Epithelial cell of prostate (primary cell): ENCODE results near the gene OR2C1.
A peak's percentile ranks its signal among the peaks of the same experiment; 100 is the strongest.

Experiments
- DNase-seq: peaks from one replicate; pipeline ENCODE4 v3.0.0-alpha.2; 2011; ENCODE audit warnings: low read depth, low spot score
- H3K27ac ChIP-seq: fragments of 450-650 bp; 2 replicates; pipeline ENCODE4 v1.5.1; 2017; ENCODE audit warnings: mild to moderate bottlenecking

OR2C1 gene

DNA sequence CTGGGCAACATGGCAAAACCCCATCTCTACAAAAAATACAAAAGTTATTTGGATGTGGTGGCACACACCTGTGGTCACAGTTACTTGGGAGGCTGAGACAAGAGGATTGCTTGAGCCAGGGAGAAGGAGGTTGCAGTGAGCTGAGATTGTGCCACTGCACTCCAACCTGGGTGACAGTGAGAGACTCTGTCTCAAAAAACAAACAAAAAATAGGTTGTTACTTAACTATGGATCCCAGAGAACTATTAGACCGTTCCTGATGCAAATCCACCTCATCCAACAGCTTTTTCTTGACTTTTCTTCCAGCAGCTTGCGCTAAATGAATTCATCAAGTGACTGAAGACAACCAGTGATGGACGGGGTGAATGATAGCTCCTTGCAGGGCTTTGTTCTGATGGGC, at the start of gene OR2C1:
Gene OR2C1, plus strand, starts transcription at position 301 of the 400 bp plus-strand sequence. Its CDS starts 52 bp downstream, at position 353.
- no peak within 1 kb of the TSS for H3K27ac ChIP-seq
- no peak for DNase-seq

GRCh38 chr16:3306078-3306477, 49.6 kb upstream of the OR2C1 start:
- no peak for DNase-seq
- peak overlapping the region; percentile 92 for H3K27ac ChIP-seq

DNA sequence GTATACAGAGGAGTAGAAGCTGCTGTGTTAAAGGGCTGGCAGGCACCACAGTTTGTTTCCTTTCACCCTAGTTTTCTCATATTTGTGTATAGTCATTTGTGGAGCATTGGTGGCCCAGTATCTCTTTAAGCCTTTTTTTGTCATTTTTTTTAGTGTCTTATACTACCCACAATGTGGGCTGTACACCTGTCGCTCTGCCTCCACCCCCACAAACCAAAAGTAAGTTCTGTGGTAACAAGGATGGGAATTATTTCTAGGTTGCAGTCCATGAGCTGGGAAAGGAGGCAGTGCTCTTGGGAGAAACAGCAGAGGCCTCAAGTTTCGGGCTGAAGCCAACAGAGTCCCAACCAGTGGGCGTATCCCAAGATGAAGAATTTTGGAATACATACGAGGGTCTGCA, 44.2 kb upstream of the OR2C1 start:
- DNase-seq: no peak

DNA sequence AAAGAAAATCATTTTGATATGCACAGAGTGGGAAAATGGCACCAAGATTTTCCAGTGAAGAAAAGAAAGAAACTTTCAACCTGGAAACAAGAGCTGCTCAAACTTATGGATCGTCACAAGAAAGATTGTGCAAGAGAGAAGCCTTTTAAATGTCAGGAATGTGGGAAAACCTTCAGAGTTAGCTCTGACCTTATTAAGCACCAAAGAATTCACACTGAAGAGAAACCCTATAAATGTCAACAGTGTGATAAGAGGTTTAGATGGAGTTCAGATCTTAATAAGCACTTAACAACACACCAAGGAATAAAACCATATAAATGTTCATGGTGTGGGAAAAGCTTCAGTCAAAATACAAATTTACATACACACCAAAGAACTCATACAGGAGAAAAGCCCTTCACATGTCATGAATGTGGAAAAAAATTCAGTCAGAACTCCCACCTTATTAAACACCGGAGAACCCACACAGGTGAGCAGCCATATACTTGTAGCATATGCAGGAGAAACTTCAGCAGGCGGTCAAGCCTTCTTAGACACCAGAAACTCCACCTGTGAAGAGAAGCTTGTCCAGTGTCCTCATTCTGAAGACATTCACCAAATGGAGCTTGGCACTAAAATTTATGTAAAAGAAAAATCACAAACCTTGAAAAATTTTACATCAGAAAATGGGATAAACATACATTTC, 38.2 kb upstream of the OR2C1 start:
- DNase-seq: no peak

More for the DNA sequence above, 44.2 kb upstream of the OR2C1 start:
- no peak overlapping the region for H3K27ac ChIP-seq

DNA sequence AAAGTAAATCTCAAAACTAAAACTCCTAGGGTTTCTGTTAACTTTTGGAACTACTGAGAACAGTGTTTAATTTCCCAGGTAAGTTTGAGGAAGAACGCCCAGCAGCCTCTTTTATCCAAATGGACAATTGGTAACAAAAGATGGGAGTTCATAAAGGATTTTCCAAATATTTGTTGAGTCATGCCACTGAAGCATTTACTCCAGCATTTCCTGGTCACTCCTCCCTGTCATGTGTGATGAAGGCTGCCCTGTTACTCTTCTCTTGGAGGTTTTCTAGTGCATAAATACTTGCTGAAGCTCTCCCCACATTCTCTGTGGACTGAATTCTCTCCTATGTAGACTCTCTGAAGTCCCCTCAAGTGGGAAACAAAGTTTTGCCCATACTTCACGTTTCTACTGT, 33.9 kb upstream of the OR2C1 start:
- H3K27ac ChIP-seq: no peak overlapping the region

More for the DNA sequence above, 38.2 kb upstream of the OR2C1 start:
- no peak overlapping the region for H3K27ac ChIP-seq

DNA sequence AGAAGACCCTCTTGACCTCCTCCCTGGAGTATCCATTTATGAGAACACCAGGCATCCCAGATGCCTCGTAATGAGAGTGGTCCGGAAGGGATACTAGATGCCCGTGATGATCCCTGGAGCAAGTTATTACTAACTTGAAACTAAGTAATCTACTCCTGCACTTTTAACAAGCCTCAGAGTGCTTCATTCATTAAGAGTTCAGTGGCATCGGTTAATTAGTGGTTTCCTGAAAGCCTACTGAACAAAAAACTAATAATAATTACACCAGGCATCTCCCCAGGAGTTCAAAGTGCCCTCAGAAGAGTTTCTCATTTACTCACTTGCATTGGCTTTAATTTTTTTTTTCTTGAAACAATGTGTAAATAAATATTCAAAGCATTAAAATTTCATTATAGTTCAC, 28.2 kb upstream of the OR2C1 start:
- no peak overlapping the region for H3K27ac ChIP-seq
- no peak for DNase-seq

More for the DNA sequence above, 33.9 kb upstream of the OR2C1 start:
- no peak for DNase-seq

- no peak overlapping the region for H3K27ac ChIP-seq
- no peak for DNase-seq
Observed at GRCh38 chr16:3328104-3328503, 27.6 kb upstream of the OR2C1 start.

DNA sequence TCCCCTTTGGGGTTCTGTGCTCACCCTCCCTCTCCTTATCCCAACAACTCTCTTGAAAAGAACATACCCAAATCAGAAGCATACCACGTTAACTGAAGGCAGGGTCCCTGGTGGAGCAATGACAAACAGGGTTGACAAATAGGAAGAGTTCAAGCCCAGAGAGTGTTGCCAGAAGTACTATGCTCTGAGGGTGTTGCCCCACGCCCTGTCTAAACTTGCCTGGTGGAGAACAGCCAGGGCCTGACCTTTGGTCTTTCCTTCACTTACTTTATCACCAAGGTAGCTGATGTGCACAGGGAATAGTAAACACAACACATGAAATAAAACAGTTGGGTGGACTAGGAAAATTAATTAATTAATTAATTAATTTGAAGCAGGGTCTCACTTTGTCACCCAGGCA, 27.0 kb upstream of the OR2C1 start:
- DNase-seq: no peak

GRCh38 chr16:3346041-3346440, 9.6 kb upstream of the OR2C1 start:
- H3K27ac ChIP-seq: no peak overlapping the region
- no peak for DNase-seq

More for the DNA sequence above, 27.0 kb upstream of the OR2C1 start:
- H3K27ac ChIP-seq: no peak overlapping the region

GRCh38 chr16:3347586-3347985, 8.1 kb upstream of the OR2C1 start:
- DNase-seq: no peak
- H3K27ac ChIP-seq: no peak overlapping the region

DNA sequence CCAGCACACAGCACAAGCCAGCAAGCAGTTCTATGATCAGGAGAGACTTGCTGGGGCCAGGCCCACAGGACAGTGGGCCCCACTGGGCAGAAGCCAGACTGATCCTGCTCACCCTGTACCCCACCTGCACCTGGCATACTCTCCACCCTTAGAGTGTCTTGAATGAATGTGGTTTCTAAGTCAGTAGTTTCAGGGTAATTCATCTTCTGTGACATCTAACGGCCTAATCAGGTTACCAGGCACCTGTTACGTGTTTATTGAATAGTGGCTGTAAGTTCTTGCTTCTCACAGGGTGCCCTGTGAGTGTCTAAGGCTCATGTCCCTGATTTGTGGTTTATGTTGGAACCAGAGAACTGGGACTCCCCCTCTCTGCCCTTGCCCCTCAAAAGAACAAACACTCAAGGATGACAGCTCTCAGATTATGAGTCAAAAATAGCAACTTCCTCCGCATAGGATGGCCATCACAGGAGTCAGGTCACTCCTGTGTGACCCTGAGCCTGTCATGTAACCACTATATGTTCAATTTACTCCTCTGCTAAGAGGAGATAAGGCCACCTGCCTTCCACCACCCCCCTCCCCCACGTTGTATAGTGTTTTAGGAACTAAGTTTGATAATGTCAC, 7.0 kb upstream of the OR2C1 start:
- DNase-seq: no peak
- H3K27ac ChIP-seq: no peak overlapping the region

DNA sequence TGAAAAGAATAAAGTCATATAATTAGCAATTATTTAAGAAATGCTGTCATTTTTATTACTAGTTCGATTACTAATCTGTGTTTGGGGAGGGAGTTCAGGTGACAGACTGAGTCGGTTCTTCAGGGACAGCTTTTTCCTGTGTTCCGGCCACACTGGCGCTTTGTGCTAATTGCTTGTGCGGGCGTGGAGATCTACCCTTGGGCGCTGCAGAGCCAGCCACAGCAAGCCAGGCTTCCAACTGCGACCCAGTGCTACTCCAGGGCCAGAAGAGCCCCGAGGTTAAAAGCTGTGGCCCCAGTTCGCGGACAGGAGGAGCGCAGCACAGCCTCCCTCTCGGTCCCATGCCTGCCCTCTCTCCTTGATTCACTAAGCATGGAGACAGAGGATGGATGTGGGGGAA, 6.5 kb upstream of the OR2C1 start:
- no peak overlapping the region for H3K27ac ChIP-seq
- no peak for DNase-seq

DNA sequence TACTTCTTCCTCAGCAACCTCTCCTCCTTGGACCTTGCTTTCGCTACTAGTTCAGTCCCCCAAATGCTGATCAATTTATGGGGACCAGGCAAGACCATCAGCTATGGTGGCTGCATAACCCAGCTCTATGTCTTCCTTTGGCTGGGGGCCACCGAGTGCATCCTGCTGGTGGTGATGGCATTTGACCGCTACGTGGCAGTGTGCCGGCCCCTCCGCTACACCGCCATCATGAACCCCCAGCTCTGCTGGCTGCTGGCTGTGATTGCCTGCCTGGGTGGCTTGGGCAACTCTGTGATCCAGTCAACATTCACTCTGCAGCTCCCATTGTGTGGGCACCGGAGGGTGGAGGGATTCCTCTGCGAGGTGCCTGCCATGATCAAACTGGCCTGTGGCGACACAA, 429 bp downstream of the OR2C1 start:
- no peak overlapping the region for H3K27ac ChIP-seq
- DNase-seq: no peak

DNA sequence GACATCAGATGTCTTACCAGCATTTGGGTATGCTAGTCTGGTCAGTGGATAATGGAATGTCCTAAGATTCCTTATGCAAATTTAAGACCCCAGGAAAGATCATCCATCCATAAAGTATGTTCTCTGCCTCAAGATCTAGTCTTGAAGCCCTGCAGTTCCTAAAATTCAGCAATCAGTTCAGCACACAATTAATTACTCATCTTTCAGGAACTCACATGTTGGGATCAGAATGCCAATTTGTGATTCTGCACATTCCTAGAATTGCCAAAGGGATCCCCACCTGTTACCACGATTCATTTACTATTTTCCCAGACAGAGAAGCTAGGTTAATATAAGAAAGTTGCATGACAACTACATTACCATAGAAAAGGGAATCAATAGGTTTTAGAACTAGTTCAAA, 3.2 kb downstream of the OR2C1 start:
- H3K27ac ChIP-seq: no peak overlapping the region

DNA sequence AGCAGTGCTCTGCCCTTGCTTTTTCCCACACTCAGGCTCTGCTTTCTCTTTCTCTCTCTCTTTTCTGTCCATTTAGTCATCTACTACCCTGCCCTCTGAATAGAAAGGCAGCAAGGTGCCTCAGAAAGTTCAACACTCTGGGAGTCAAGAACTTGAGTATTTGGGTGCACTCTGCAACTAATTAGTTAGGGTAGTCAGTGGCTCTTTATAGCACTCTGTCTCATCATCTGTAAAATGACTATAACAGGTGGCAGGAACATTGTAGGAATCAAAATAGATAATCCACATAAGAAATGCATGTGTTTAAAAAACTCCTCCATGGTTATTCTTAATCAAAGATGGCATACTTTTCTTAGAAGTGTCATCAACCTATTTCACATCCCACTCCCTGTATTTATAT, 7.2 kb downstream of the OR2C1 start:
- no peak overlapping the region for H3K27ac ChIP-seq
- DNase-seq: no peak

More for the DNA sequence above, 3.2 kb downstream of the OR2C1 start:
- no peak for DNase-seq

GRCh38 chr16:3363793-3364192, 8.1 kb downstream of the OR2C1 start:
- H3K27ac ChIP-seq: no peak overlapping the region
- DNase-seq: no peak

DNA sequence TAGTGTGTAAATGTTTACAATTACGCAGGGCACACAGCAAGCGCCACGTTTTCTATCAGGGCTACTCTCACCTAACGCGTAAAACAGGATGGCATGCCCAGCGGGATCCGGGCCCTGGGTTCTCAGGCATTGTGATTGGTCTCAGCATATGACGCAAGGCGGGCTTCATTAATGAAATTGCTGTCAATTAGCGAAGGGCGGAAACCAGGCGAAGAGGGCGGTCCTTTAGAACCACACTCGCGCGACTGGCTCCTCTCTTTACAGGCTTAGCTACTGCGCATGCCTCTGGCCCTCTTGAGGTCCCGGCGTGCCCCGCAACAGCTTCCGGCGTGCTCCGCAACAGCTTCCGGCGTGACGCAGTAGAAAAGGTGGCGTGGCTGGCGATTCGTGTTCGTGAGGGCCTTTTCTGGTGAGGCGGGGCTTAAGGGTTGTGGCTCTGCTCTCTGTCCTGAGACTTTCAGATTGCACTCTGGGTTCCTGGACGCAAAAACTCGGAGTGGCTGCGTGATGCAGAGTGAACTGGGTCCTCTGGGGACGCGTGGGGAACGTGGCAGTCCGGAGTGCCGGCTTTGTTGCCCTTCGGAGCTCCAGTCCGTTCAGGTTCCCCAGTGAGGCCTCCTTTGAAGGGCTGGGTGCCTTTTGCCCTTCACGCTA, 9.2 kb downstream of the OR2C1 start:
- peak; percentile 75 for DNase-seq
- H3K27ac ChIP-seq: peak overlapping the region; percentile 77

DNA sequence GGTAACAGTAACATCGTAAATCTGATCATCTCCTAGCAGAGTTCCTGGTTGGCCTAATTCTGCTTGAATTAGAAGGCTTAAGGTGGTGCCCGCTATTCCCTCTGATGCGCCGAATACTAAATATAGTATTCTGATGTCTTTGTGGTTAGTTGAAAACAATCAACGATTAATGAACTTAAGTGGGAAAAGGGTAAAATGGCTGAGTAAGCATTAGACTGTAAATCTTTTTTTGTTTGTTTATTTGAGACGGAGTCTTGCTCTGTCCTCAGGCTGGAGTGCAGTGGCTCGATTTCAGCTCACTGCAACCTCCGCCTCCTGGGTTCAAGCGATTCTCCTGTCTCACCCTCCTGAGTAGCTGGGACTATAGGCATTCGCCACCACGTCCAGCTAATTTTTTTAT, 13.4 kb downstream of the OR2C1 start:
- no peak overlapping the region for H3K27ac ChIP-seq
- no peak for DNase-seq

DNA sequence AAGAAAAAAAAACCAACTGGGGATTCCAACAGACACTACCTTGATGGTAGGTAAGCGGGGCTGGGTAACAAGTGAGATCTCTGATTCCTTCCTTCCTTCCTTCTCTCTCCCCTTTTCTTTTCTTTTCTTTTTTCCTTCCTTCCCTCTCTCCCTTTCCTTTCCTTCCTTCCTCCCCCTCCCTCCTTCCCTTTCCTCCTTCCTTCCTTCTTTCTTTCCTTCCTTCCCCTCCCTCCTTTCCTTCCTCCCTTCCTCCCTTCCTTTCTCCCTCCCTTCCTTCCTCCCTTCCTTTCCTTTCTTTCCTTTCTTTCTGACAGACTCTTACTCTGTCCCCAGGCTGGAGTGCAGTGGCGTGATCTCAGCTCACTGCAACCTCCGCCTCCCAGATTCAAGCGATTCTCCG, 20.0 kb downstream of the OR2C1 start:
- no peak overlapping the region for H3K27ac ChIP-seq
- no peak for DNase-seq

- no peak overlapping the region for H3K27ac ChIP-seq
- DNase-seq: no peak
Observed at GRCh38 chr16:3377917-3378316, 22.2 kb downstream of the OR2C1 start.

GRCh38 chr16:3383045-3383448, 27.4 kb downstream of the OR2C1 start:
- no peak for DNase-seq
- no peak overlapping the region for H3K27ac ChIP-seq
